A549 (cell line): ENCODE measurements around the gene PUM1. TPM values are rescaled to one million over a fixed set of nuclear protein-coding genes. Genes with fewer than 3 reads are reported as not detected.

Experiments used
- ATAC-seq, 2 experiments: fragments of 200-7000 bp in 1 of 2; fragments of >200 bp in 1 of 2; cut with Nextera tagmentation in 1 of 2; cut with Tn5 transposase in 1 of 2; 3 replicates each; pipeline versions ENCODE4 v1.8.0 to v1.9.1; 2018 to 2020; ENCODE audit warnings: mild to moderate bottlenecking in 1 of 2, moderate library complexity in 1 of 2
- CTCF ChIA-PET: fragments of 300-600 bp; sonication (Branson Sonifier 250); formaldehyde crosslinking; extraction: SDS; loops from one replicate; lab custom pipeline; 2021; ENCODE audit warnings: antibody characterized with exemption, inconsistent platforms; lab: Yijun Ruan, JAX
- POLR2A ChIA-PET: fragments of 350-600 bp; formaldehyde crosslinking; extraction: SDS; loops from one replicate; lab custom pipeline; 2021; ENCODE audit warnings: antibody characterized with exemption, inconsistent platforms; lab: Yijun Ruan, JAX
- DNase-seq, 2 experiments: peaks; one replicate each; pipeline versions ENCODE4 v3.0.0 to v3.0.0-alpha.2; 2011 to 2016; ENCODE audit warnings: low read depth in 1 of 2, low spot score in 1 of 2
- FAIRE-seq: peaks from 2 replicates; lab custom pipeline; 2011; peaks lifted over from hg19 to GRCh38; lab: Jason Lieb, UNC
- H3K27ac ChIP-seq, 2 experiments: fragments of >200 bp; sonication (Bioruptor Twin); formaldehyde crosslinking; 3 replicates each; pipeline ENCODE4 v1.5.1; 2016 to 2017
- H3K4me1 ChIP-seq: fragments of >200 bp; sonication (Bioruptor Twin); formaldehyde crosslinking; 3 replicates; pipeline ENCODE4 v1.6.1; 2016
- H3K4me2 ChIP-seq: fragments of >200 bp; sonication (Bioruptor Twin); formaldehyde crosslinking; 3 replicates; pipeline ENCODE4 v1.6.1; 2016
- H3K4me3 ChIP-seq: fragments of >200 bp; sonication (Bioruptor Twin); formaldehyde crosslinking; 3 replicates; pipeline ENCODE4 v1.5.1; 2016
- H3K9me3 ChIP-seq: fragments of >200 bp; sonication (Bioruptor Twin); formaldehyde crosslinking; 3 replicates; pipeline ENCODE4 v1.6.1; 2016
- BHLHE40 ChIP-seq: IDR thresholded peaks from 2 replicates; pipeline ENCODE4 v1.6.1; 2012; ENCODE audit warnings: low read depth, low read length, inconsistent platforms
- CBX2 ChIP-seq: fragments of 200-600 bp; sonication (generic); IDR thresholded peaks from 2 replicates; pipeline ENCODE4 v1.6.1; 2016; ENCODE audit warnings: low read depth, mild to moderate bottlenecking, borderline replicate concordance
- CEBPB ChIP-seq, 2 experiments: fragments of >200 bp in 1 of 2; sonication (Bioruptor Twin) in 1 of 2; formaldehyde crosslinking in 1 of 2; IDR thresholded peaks; 2 replicates each; pipeline ENCODE4 v1.6.1; 2012 to 2016
- CHD2 ChIP-seq: fragments of 150-350 bp; IDR thresholded peaks from 2 replicates; pipeline ENCODE4 v1.6.1; 2014; ENCODE audit warnings: low read length; ENCODE audit not compliant: partially characterized antibody
- CHD4 ChIP-seq: fragments of 200-600 bp; sonication (generic); IDR thresholded peaks from 2 replicates; pipeline ENCODE4 v1.6.1; 2016; ENCODE audit warnings: antibody characterized with exemption, mild to moderate bottlenecking, borderline replicate concordance
- ESRRA ChIP-seq: fragments of 150-350 bp; IDR thresholded peaks from 2 replicates; pipeline ENCODE4 v1.6.1; 2014; ENCODE audit warnings: mild to moderate bottlenecking, low read length, borderline replicate concordance
- FOSB ChIP-seq: fragments of 250-450 bp; sonication (Bioruptor Pico); IDR thresholded peaks from 2 replicates; pipeline ENCODE4 v1.5.0; 2020; ENCODE audit warnings: mild to moderate bottlenecking, moderate library complexity
- FOXS1 ChIP-seq: fragments of 250-450 bp; sonication (Bioruptor Pico); IDR thresholded peaks from 2 replicates; pipeline ENCODE4 v1.5.0; 2020; ENCODE audit warnings: mild to moderate bottlenecking, moderate library complexity
- HOXA7 ChIP-seq: fragments of 250-450 bp; sonication (Bioruptor Pico); IDR thresholded peaks from 2 replicates; pipeline ENCODE4 v1.5.0; 2020; ENCODE audit warnings: mild to moderate bottlenecking, moderate library complexity
- HOXB5 ChIP-seq: fragments of 250-450 bp; sonication (Bioruptor Pico); IDR thresholded peaks from 2 replicates; pipeline ENCODE4 v1.5.0; 2020; ENCODE audit warnings: mild to moderate bottlenecking, moderate library complexity
- KDM1A ChIP-seq: fragments of 200-600 bp; sonication (generic); IDR thresholded peaks from 2 replicates; pipeline ENCODE4 v1.6.1; 2016; ENCODE audit warnings: low read depth, mild to moderate bottlenecking
- MAFK ChIP-seq: fragments of 450-650 bp; IDR thresholded peaks from 2 replicates; pipeline ENCODE4 v1.6.1; 2014; ENCODE audit not compliant: partially characterized antibody
- MAZ ChIP-seq: fragments of 150-350 bp; IDR thresholded peaks from 2 replicates; pipeline ENCODE4 v1.6.1; 2014; ENCODE audit warnings: antibody characterized with exemption, low read depth, low read length, borderline replicate concordance
- MYC ChIP-seq: IDR thresholded peaks from 2 replicates; pipeline ENCODE4 v1.6.1; 2012; ENCODE audit warnings: mild to moderate bottlenecking, inconsistent platforms, low read length, improper control_type of control experiment, borderline replicate concordance
- NFE2L2 ChIP-seq: fragments of 150-350 bp; conservative IDR thresholded peaks from 2 replicates; pipeline ENCODE4 v1.6.1; 2014; ENCODE audit warnings: low read length
- RCOR1 ChIP-seq: fragments of 150-350 bp; IDR thresholded peaks from 2 replicates; pipeline ENCODE4 v1.6.1; 2014; ENCODE audit warnings: antibody characterized with exemption, low read length, low read depth
- SREBF2 ChIP-seq: fragments of 450-650 bp; IDR thresholded peaks from 2 replicates; pipeline ENCODE4 v1.6.1; 2014; ENCODE audit warnings: mild to moderate bottlenecking, moderate library complexity
- ZC3H11A ChIP-seq: fragments of 450-650 bp; IDR thresholded peaks from 2 replicates; pipeline ENCODE4 v1.6.1; 2014; ENCODE audit warnings: antibody characterized with exemption, mild to moderate bottlenecking
- ZFP36 ChIP-seq: fragments of 450-650 bp; IDR thresholded peaks from 2 replicates; pipeline ENCODE4 v1.6.1; 2014; ENCODE audit warnings: borderline replicate concordance; ENCODE audit not compliant: partially characterized antibody
- ZNF302 ChIP-seq: fragments of 250-450 bp; sonication (Bioruptor Pico); IDR thresholded peaks from 2 replicates; pipeline ENCODE4 v1.9.0; 2021; ENCODE audit warnings: inconsistent platforms, mild to moderate bottlenecking, moderate library complexity
- ZSCAN20 ChIP-seq: fragments of 250-450 bp; sonication (Bioruptor Pico); IDR thresholded peaks from 2 replicates; pipeline ENCODE4 v1.8.0; 2022; ENCODE audit warnings: mild to moderate bottlenecking, moderate library complexity
- WGBS: methylation state at CpG from one replicate; pipeline ENCODE4 v1.1.6; 2017; ENCODE audit errors: missing lambda C conversion rate; 5-methylcytosine and 5-hydroxymethylcytosine counted together
- polyA plus RNA-seq, 4 experiments: library from polyadenylated mRNA; depleted of rRNA in 3 of 4; stranded (reverse); fragments of >200 nt; fragmentation: RNase III in 1 of 4; extraction: RNeasy Plus Mini Kit Qiagen cat#74134 plus additional on column Dnase treatment in 1 of 4; gene quantifications; 2 replicates in 3 of 4; 3 replicates in 1 of 4; pipeline ENCODE4 v1.2.3, GENCODE V29; 2011 to 2017
- TF ChIP-seq, protein P1 (sequence below): IDR thresholded peaks from 2 replicates; pipeline ENCODE4 v1.6.1; 2012
- TF ChIP-seq, protein P2 (sequence below): fragments of >200 bp; sonication (Bioruptor Twin); formaldehyde crosslinking; IDR thresholded peaks from 3 replicates; pipeline ENCODE4 v1.5.1; 2016
- TF ChIP-seq, protein P3 (sequence below): fragments of 450-650 bp; IDR thresholded peaks from 2 replicates; pipeline ENCODE4 v1.6.1; 2014; ENCODE audit warnings: antibody characterized with exemption

The PUM1 gene
- polyA plus RNA-seq, 2 of the 4 experiments (the other 2 are of a cell fraction), result 30.2 to 55.3 TPM

DNA sequence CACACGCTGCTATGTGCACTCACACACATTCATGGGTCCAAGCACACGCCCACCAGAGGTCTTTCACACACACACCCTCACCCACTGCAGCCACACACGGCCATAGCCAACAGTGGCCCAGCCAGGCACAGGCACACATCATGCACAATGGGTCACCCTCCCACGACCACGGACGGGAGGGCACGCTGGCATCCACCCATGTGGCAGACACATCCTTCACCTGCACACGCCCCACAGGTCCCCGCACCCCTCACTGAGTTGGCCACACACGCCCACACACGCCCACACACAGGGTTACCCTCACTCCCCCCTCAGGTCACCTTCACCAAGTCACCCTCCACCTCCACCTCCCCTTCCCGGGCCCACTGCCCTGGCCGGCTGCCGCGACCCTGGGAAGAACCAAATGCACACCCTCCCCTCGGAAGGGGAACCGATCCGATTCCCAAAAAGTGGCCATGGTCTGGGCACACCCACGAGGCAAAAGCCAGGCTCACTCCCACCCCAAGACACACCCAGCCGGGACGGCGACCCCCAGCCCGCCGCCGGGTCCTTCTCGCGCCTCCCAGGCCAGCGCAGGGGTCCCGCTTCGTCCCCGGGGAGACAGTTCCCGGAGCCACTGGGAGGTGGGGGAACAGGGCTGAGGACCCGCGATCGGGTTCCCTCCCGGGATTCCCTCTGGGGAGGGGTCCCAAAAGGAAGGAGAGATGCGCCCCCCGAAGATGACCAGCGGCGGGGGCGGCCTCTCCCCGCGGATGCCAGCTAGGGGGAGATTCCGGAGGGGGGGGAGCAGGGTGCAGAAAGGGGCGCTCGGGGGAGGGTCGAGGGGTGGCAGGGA lies 157.8 kb downstream of the PUM1 start:
- ChIA-PET CTCF (interaction anchor here (1.1 to 8.6 kb wide), 4 partner anchors 11 to 188 kb away, joined by 3 to 743 read pairs (median 44); no protein-coding TSS in a partner anchor), POLR2A (no interaction called here)
- H3K4me3 ChIP-seq, result peak overlapping the region; percentile 57
- no peak for DNase-seq
- TF ChIP-seq NFE2L2 (no peak), HOXB5 (CRISPR knock-in tag) (no peak), ZFP36 (no peak), ESRRA (no peak), RCOR1 (no peak), MYC (no peak), MAZ (no peak), CEBPB (IDR thresholded peaks at IDR 0.05) (no peak), FOSB (CRISPR knock-in tag) (no peak), CBX2 (no peak), FOXS1 (CRISPR knock-in tag) (no peak), ZNF302 (CRISPR knock-in tag) (no peak)
- TF ChIP-seq, protein P1, sequence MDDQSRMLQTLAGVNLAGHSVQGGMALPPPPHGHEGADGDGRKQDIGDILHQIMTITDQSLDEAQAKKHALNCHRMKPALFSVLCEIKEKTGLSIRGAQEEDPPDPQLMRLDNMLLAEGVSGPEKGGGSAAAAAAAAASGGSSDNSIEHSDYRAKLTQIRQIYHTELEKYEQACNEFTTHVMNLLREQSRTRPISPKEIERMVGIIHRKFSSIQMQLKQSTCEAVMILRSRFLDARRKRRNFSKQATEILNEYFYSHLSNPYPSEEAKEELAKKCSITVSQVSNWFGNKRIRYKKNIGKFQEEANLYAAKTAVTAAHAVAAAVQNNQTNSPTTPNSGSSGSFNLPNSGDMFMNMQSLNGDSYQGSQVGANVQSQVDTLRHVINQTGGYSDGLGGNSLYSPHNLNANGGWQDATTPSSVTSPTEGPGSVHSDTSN, result no peak
- TF ChIP-seq, protein P2, sequence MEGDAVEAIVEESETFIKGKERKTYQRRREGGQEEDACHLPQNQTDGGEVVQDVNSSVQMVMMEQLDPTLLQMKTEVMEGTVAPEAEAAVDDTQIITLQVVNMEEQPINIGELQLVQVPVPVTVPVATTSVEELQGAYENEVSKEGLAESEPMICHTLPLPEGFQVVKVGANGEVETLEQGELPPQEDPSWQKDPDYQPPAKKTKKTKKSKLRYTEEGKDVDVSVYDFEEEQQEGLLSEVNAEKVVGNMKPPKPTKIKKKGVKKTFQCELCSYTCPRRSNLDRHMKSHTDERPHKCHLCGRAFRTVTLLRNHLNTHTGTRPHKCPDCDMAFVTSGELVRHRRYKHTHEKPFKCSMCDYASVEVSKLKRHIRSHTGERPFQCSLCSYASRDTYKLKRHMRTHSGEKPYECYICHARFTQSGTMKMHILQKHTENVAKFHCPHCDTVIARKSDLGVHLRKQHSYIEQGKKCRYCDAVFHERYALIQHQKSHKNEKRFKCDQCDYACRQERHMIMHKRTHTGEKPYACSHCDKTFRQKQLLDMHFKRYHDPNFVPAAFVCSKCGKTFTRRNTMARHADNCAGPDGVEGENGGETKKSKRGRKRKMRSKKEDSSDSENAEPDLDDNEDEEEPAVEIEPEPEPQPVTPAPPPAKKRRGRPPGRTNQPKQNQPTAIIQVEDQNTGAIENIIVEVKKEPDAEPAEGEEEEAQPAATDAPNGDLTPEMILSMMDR, result no peak
- TF ChIP-seq, all 56 proteins: peak for 0
- Histone ChIP-seq H3K4me1 (peaks cover 22% of the 10 kb centered on the region), H3K4me2 (peak overlapping the region; percentile 91), H3K27ac (peak overlapping the region; percentile 72 to 94), H3K9me3 (no peaks in the 10 kb centered on the region)
- FAIRE-seq (no peak), ATAC-seq (no peak)
- WGBS, result 63% methylated on average over 10 of the region's 47 CpGs

DNA sequence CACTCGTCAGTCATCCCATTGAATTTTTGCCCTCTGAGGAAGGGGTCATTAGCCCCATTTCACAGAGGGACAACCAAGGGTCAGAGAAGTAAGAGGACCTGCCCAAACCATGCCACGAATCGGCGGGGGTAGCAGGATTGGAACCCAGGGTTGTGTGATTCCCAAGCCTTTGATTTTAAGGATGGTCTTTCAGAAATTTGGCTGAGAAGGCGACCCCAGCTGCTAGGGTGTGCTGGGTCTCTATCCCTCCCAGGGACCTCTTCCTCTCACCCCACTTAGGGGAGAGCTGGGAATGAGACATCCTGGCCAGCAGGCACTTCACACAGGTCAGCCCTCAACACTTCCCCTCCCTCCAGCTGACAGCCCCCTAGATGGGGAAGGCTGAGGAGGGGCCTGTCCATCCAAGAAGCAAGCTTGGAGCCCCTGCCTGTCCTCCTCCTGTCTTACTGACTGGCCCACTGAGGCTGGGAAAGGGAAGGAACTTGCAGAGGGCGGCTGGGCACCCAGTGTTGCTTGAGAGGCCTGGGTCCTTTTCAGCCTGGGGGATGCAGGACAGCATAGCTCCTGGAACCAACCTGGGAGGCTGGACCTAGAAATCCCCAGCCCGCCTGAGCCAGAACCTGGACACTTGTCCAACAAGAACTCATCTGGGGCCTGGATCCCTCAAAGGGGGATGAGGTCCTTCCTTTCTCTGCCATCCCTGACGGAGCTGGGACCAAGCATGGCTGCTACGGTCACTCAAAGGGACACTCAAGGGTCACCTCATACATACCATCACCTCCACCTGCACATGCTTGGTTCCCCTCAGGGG lies 158.7 kb downstream of the PUM1 start:
- DNase-seq, result no peak
- Histone ChIP-seq H3K9me3 (no peaks in the 10 kb centered on the region), H3K4me2 (no peak overlapping the region), H3K27ac (no peak overlapping the region), H3K4me1 (peaks cover 30% of the 10 kb centered on the region), H3K4me3 (no peak overlapping the region)
- FAIRE-seq, result no peak
- POLR2A ChIA-PET, result no interaction called here
- ATAC-seq, result no peak
- no peak for TF ChIP-seq MYC
- TF ChIP-seq RCOR1, result no peak
- WGBS, result 93% methylated on average over 7 of the region's 9 CpGs
- CTCF ChIA-PET, result interaction anchor here (1.1 to 5.8 kb wide), 3 partner anchors 12 to 187 kb away, joined by 3 to 83 read pairs (median 5); no protein-coding TSS in a partner anchor

GRCh38 chr1:30905916-30906620 lies 159.4 kb downstream of the PUM1 start:
- CTCF ChIA-PET, result interaction anchor here (1.1 to 5.8 kb wide), 4 partner anchors 13 to 187 kb away, joined by 3 to 83 read pairs (median 6); no protein-coding TSS in a partner anchor
- ATAC-seq (no peak), FAIRE-seq (no peak)
- no peaks in the 10 kb centered on the region for H3K9me3 ChIP-seq
- TF ChIP-seq HOXA7 (CRISPR knock-in tag), result no peak
- TF ChIP-seq HOXB5 (CRISPR knock-in tag), result no peak
- no peak for TF ChIP-seq ZSCAN20
- TF ChIP-seq CHD2, result no peak
- TF ChIP-seq, protein P3, sequence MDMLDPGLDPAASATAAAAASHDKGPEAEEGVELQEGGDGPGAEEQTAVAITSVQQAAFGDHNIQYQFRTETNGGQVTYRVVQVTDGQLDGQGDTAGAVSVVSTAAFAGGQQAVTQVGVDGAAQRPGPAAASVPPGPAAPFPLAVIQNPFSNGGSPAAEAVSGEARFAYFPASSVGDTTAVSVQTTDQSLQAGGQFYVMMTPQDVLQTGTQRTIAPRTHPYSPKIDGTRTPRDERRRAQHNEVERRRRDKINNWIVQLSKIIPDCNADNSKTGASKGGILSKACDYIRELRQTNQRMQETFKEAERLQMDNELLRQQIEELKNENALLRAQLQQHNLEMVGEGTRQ, result no peak
- TF ChIP-seq ZC3H11A, result no peak
- TF ChIP-seq SREBF2, result no peak
- no peak for TF ChIP-seq KDM1A
- no peak for TF ChIP-seq CHD4
- no peak for TF ChIP-seq BHLHE40
- no peak for TF ChIP-seq MAFK
- TF ChIP-seq ZNF302 (CRISPR knock-in tag), result no peak
- TF ChIP-seq, all 56 proteins: peak for 0
- DNase-seq, result no peak
- Histone ChIP-seq H3K4me2 (no peak overlapping the region), H3K4me1 (peaks cover 38% of the 10 kb centered on the region), H3K27ac (no peak overlapping the region), H3K4me3 (no peak overlapping the region)
- WGBS, result 54% methylated on average over 5 of the region's 9 CpGs
- POLR2A ChIA-PET, result no interaction called here
